Prostate gland (tissue), 2 donors: ENCODE results near the gene SLC38A11. TPM values are rescaled to one million over a fixed set of nuclear protein-coding genes. Genes with fewer than 3 reads are reported as not detected.

Experiments
- DNase-seq: peaks from one replicate; pipeline ENCODE4 v3.0.0-alpha.2; 2019; ENCODE audit warnings: low spot score
- H3K27ac ChIP-seq, 2 donors: fragments of 200-600 bp; sonication (generic); 2 replicates each; pipeline ENCODE4 v1.5.1; 2017 to 2019
- H3K27me3 ChIP-seq: fragments of 200-600 bp; sonication (generic); replicated peaks from 2 replicates; pipeline ENCODE4 v1.5.1; 2019; ENCODE audit not compliant: insufficient read depth
- H3K36me3 ChIP-seq, 2 donors: fragments of 200-600 bp; sonication (generic); 1 replicate in 1 of 2; 2 replicates in 1 of 2; pipeline versions ENCODE4 v1.5.1 to v1.8.1; 2017 to 2019
- H3K4me1 ChIP-seq: fragments of 200-600 bp; sonication (generic); replicated peaks from 2 replicates; pipeline ENCODE4 v1.5.1; 2019
- H3K4me3 ChIP-seq, 2 donors: fragments of 200-600 bp; sonication (generic); 2 replicates each; pipeline ENCODE4 v1.5.1; 2017 to 2019
- H3K9me3 ChIP-seq: fragments of 200-600 bp; sonication (generic); 2 replicates; pipeline ENCODE4 v1.5.1; 2017
- POLR2A ChIP-seq: fragments of 450-650 bp; IDR thresholded peaks from one replicate; pipeline ENCODE4 v1.6.1; 2016; ENCODE audit warnings: antibody characterized with exemption, mild to moderate bottlenecking
- POLR2AphosphoS5 ChIP-seq: sonication (generic); formaldehyde crosslinking; IDR thresholded peaks from one replicate; pipeline ENCODE4 v1.6.1; 2017; ENCODE audit warnings: antibody characterized with exemption
- WGBS: methylation state at CpG from one replicate; pipeline ENCODE4 v1.1.5; 2018; 5-methylcytosine and 5-hydroxymethylcytosine counted together
- intact Hi-C: fragments of 100-400 bp; cut with DNase I; formaldehyde crosslinking; loops from one replicate; pipeline ENCODE4 v1.14.2; 2022
- total RNA-seq, 2 donors: library from RNA; depleted of rRNA; stranded (reverse); fragments of >200 nt; gene quantifications; one replicate each; pipeline ENCODE4 v1.1.0, GENCODE V29; 2016
- TF ChIP-seq, protein P1 (sequence below), 4 experiments: fragments of 200-600 bp in 2 of 4; fragments of 450-650 bp in 2 of 4; sonication (generic) in 2 of 4; IDR thresholded peaks; 1 replicate in 3 of 4; 2 replicates in 1 of 4; pipeline ENCODE4 v1.5.1; 2016 to 2019; ENCODE audit warnings: antibody characterized with exemption in 4 of 4, mild to moderate bottlenecking in 2 of 4, moderate library complexity in 2 of 4

Gene SLC38A11
- total RNA-seq, 2 donors from 2014 or later, result 2.8 to 3.0 TPM

GRCh38 chr2:164890544-164890943 lies 64.8 kb downstream of the SLC38A11 start:
- Histone ChIP-seq H3K9me3 (no peaks in the 10 kb centered on the region), H3K27me3 (no peaks in the 10 kb centered on the region), H3K4me3 (no peak overlapping the region), H3K4me1 (no peaks in the 10 kb centered on the region), H3K27ac (no peak overlapping the region), H3K36me3 (no peaks in the 10 kb centered on the region)
- WGBS, result 44% methylated on average over 4 of the region's 4 CpGs
- intact Hi-C loops, result no loop called here
- DNase-seq, result no peak
- no peak for TF ChIP-seq POLR2AphosphoS5
- TF ChIP-seq POLR2A, result no peak
- TF ChIP-seq, protein P1, sequence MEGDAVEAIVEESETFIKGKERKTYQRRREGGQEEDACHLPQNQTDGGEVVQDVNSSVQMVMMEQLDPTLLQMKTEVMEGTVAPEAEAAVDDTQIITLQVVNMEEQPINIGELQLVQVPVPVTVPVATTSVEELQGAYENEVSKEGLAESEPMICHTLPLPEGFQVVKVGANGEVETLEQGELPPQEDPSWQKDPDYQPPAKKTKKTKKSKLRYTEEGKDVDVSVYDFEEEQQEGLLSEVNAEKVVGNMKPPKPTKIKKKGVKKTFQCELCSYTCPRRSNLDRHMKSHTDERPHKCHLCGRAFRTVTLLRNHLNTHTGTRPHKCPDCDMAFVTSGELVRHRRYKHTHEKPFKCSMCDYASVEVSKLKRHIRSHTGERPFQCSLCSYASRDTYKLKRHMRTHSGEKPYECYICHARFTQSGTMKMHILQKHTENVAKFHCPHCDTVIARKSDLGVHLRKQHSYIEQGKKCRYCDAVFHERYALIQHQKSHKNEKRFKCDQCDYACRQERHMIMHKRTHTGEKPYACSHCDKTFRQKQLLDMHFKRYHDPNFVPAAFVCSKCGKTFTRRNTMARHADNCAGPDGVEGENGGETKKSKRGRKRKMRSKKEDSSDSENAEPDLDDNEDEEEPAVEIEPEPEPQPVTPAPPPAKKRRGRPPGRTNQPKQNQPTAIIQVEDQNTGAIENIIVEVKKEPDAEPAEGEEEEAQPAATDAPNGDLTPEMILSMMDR (IDR thresholded peaks at IDR 0.05), result no peak

DNA sequence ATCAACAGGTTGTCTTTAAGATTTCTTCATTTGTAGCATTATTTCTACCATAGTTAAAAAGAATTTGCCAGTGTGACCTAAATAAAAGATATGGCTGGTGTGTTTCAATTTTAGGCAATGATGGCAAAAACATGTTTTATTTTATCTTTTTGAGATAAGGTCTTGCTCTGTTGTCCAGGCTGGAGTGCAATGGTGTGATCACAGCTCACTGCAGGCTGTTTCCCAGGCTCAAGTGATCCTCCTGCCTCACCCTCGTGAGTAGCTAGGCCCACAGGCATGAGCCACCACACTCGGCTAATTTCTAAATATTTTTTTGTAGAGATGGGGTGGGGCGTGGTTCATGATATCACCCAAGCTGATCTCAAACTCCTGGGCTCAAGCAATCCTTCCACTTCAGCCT lies 66.7 kb downstream of the SLC38A11 start:
- intact Hi-C loops, result no loop called here
- no peak for DNase-seq
- H3K27ac ChIP-seq, result no peak overlapping the region
- TF ChIP-seq, protein P1 (IDR thresholded peaks at IDR 0.05), result no peak
- TF ChIP-seq POLR2A, result no peak
- TF ChIP-seq POLR2AphosphoS5, result no peak
- no peaks in the 10 kb centered on the region for H3K27me3 ChIP-seq
- H3K4me3 ChIP-seq, result no peak overlapping the region
- no peaks in the 10 kb centered on the region for H3K36me3 ChIP-seq
- WGBS, result 90% methylated on average over 3 of the region's 3 CpGs
- no peaks in the 10 kb centered on the region for H3K9me3 ChIP-seq
- no peaks in the 10 kb centered on the region for H3K4me1 ChIP-seq

DNA sequence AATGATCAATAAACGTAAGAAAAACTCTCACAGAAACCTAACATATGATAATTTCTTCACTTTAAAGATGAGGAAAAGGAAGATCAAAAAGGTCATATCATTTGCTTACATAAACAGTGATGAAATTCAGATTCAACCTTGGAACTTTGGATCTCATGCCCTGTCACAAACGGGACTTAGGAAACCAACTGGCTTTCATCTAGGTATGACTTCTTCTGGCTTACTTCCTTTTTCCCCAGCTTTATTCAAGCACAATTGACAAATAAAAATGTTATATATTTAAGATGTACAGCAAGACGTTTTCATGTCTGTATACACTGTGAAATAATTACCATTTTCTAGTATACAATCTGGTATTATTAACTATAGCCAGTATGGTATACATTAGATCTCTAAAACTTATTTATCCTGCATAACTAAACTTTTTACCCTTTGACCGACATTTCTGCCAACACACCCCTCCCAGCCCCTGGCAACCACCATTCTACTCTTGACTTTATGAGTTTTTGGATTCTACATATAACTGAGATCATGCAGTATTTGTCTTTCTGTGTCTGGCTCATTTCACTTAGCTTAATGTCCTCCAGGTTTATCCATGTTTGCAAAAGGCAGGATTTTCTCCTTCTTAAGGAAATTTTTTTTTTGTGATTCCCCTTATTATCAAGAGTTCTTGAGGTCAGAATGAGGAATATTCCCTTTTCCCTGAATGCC lies 67.7 kb downstream of the SLC38A11 start:
- Histone ChIP-seq H3K4me3 (no peak overlapping the region), H3K36me3 (no peaks in the 10 kb centered on the region), H3K4me1 (no peaks in the 10 kb centered on the region), H3K9me3 (no peaks in the 10 kb centered on the region), H3K27ac (no peak overlapping the region), H3K27me3 (no peaks in the 10 kb centered on the region)
- no peak for DNase-seq
- 58% methylated on average over 4 of the region's 4 CpGs for whole genome bisulfite sequencing
- intact Hi-C loops, result no loop called here
- TF ChIP-seq, protein P1 (IDR thresholded peaks at IDR 0.05), result no peak
- TF ChIP-seq POLR2AphosphoS5 (no peak), POLR2A (no peak)

- no peak overlapping the region for H3K27ac ChIP-seq
- TF ChIP-seq POLR2AphosphoS5 (no peak), POLR2A (no peak)
- TF ChIP-seq, protein P1 (IDR thresholded peaks at IDR 0.05), result no peak
- 75% methylated on average over 9 of the region's 9 CpGs for WGBS
- no peak overlapping the region for H3K4me3 ChIP-seq
- no peaks in the 10 kb centered on the region for H3K27me3 ChIP-seq
- no peaks in the 10 kb centered on the region for H3K4me1 ChIP-seq
- intact Hi-C loops, result no loop called here
- no peaks in the 10 kb centered on the region for H3K36me3 ChIP-seq
- DNase-seq, result no peak
- no peaks in the 10 kb centered on the region for H3K9me3 ChIP-seq
These were observed 73.0 kb downstream of the SLC38A11 start for GRCh38 chr2:164882276-164882675.

GRCh38 chr2:164881524-164881923 lies 73.8 kb downstream of the SLC38A11 start:
- Histone ChIP-seq H3K36me3 (no peaks in the 10 kb centered on the region), H3K4me3 (no peak overlapping the region), H3K9me3 (no peaks in the 10 kb centered on the region), H3K4me1 (no peaks in the 10 kb centered on the region), H3K27ac (no peak overlapping the region), H3K27me3 (no peaks in the 10 kb centered on the region)
- TF ChIP-seq, protein P1 (IDR thresholded peaks at IDR 0.05), result no peak
- WGBS, result 68% methylated on average over 1 of the region's 1 CpG
- intact Hi-C loops, result no loop called here
- DNase-seq, result peak; percentile 20
